ENCODE results near the gene HSPB8.
"Not testable (repeated sequence)": the region's sequence is repeated elsewhere in the genome, so short reads cannot be mapped to it uniquely, and the experiment has no call there.

HSPB8 gene

DNA sequence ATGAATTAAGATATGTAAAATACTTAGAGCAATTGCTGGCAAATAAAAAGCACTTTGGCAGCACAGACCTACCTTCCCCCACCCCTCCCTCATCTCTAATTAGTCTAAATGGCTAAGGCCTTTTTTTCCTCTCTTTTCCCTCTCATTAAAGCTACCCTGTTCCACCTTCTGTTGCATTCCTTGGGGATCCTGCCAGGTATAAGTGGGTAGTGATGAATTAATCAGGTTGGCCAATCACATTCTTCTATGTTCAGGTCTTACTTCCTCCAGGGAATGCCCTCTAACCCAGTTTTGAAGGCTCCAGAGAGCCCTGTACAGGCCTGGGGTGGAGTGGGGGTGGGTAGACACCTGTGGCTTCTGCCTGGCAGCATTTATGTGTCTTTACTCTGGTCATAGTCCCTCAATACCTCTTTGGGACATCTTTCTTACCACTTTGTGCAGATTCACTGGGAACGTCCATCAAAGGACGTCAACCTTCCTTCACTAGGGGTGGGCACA, 28.4 kb downstream of the HSPB8 start:
- no peak for DNase-seq

DNA sequence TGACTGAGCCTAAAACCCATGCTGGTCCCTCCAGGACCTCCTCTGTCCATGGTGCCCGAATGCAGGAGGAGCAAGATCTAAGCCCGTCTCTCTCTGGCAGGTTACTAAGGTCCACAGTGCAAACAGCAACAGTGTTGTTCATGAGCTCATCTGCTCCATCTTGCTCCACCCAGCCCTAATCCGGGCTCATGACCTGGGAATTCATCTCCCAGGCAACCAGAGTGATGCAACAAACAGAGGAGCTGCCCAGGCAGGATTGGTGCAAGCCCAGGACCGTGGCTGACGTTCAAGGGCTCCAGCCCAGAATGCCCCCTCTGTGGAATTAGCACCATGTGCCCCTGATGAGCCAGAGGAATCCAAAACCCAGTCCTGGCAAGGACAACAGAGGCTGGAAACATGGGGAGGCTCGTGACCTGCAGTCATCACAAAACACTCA, 29.9 kb downstream of the HSPB8 start:
- DNase-seq: no peak

DNA sequence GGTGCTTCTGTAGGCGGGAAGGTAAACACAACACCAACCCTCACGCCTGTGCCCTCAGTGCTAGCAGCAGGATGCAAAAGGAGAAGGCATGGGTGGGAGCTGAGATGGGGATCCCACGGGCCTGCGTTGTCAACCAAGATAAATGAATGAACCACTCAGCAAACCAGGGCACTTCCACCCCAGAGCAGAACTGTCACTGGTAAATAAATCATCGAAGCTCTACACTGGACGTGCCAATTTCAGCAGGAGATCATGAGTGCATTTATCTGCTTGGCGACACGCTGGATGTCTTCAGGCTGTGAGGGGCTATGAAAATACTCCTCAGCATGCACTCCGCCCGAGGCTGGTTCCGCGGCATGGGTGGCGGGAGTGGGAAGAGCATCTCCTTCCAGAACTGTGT, 33.2 kb downstream of the HSPB8 start:
- DNase-seq: no peak

DNA sequence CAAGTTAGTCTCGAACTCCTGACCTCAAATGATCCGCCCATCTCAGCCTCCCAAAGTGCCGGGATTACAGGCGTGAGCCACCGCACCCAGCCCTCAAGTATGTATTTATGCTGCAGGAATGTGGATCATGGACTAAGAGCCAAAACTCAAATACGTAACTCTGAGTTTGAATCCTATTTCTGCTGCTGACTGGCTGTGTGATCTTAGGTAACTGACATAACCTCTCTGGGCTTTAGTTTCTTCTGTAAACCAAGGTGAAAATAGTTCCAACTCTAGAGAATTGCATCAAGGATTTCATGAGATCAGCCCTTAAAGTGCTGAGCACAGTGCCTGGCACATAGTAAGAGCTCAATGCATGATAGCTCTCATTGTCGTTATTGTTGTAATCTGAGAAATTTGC, 37.4 kb downstream of the HSPB8 start:
- no peak for DNase-seq

DNA sequence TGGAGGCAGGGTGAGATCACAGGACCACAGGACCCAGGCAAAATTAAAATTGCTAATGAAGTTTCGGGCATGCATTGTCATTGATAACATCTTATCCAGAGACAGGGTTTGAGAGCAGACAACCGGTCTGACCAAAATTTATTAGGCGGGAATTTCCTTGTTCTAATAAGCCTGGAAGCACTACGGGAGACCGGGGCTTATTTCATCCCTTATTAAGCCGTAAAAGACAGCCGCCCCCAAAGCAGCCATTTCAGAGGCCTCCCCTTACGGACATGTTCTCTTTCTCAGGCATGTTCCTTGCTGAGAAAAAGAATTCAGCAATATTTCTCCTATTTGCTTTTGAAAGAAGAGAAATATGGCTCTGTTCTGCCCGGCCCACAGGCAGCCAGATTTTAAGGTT, 40.1 kb downstream of the HSPB8 start:
- DNase-seq: not testable (repeated sequence)

DNA sequence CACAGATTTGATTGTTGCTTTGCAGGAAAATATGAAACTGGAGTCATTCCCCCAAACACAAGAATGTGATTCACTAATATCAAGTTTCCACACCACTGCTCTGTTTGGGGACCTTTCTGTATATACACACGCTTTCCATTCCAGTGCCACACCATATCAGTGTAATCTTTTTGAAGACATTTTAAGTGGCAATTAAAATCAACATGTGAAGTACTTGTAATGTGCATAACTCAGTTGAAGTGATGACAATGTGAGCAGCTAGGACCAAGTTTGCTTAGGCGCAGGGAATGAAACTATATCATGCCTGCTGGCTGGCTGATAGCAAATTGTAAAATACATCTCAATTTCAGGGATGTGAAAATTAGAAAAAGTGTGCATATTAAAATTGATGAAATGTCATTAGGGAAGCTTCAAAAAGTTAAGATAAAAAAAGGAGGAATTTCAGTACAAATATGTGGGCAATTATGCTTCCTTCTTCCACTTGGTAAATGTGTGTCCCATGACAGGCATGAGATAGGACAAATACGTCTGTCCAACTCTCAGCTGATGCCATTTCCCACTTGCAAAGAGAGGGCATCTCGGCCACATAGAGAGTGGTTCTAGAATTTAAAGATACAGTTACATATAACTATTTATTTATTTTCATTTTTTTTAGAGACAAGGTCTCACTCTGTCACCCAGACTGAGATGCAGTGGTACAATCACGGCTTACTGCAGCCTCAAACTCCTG, 43.7 kb downstream of the HSPB8 start:
- peak; percentile 75 for DNase-seq

DNA sequence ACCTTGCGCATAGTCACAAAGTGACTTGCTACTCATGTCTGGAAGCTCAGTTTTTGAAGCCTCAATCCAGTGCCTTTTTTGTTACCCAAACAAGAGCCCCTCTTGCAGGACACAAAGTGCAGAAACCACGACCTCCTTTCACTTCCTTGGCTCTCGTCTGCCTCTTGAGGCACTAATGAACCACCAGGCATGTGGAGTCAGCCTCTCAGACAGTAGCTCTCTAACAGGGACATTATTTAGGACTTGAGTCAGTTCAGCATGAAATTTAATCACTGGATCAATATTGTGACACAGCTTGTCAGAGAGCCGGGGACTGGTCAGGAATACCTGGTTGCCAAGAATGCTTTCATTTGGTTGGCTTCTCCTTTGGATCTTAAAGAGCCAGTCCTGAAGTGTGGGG, 46.7 kb downstream of the HSPB8 start:
- DNase-seq: peak; percentile 52

DNA sequence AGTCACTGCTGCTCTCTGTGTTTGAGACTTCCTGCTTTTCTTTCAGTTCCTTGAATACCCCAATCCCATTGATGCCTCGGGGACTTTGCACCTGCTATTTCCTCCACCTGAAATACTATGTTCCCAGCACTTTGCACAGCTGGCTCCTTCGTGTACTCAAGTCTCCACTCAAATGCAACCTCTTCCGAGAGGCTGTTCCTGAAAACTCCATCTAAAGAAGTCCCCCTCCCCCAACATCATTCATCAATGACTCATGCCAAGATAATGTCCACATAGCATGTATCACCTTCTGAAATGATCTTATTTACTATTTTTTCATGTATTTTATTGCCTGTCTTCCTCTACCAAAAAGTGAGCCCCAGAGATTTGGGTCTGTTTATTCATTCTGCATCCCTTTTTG, 48.6 kb downstream of the HSPB8 start:
- no peak for DNase-seq

DNA sequence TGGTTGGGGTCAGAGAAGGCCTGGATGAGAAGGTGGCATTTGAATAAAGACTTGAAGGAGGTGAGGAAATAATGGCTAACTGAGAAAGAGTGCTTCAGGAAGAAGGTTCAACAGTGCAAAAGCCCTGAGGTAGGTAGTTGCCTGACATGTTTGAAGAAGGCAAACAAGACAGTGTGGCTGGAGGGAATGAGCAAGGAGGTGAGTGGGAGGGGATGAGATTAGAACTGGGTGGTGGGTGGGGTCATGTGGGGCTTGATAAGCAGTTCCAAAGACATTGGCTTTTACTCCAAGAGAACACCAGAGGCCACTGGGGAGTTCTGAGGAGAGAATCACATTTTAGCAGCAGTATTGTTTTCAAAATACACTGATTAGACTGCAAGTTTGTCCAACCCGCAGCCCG, 50.5 kb downstream of the HSPB8 start:
- DNase-seq: no peak

DNA sequence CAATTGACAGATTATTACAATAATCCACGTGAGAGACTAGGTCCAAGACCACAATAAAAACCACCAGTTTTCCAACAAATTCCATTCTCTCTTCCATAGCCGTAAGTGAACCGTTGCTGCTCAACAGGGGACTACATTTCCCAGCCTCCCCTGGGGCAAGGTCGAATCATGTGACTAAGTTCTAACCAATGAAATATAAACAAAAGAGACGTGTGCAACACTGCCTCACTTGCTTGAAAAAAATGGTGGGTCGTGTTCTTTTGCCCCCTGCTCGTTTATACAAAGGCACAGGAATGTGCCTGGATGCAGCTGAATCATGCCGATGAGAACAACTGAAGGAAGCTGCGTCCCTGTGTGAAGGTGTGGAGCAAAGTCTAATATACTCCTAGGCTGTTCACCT, 51.1 kb downstream of the HSPB8 start:
- DNase-seq: no peak

DNA sequence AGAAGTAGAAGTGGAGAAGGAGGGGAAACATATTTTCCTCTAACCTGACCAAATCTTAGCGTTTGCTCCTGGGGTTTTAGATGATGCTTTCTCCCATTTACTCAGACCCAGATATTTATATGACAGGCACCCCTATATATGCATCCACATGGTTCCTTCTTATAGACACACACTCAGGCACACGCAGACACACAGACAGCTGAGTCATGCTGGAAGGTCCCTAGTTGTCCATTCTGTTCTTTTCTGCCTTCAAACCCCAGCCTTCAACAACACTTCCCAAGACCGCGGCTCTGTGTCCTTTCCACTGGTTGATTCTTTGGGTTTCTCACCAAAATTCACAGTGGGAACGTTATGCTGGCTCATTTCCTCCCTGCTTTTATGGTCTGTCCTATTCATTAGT, 52.1 kb downstream of the HSPB8 start:
- no peak for DNase-seq

DNA sequence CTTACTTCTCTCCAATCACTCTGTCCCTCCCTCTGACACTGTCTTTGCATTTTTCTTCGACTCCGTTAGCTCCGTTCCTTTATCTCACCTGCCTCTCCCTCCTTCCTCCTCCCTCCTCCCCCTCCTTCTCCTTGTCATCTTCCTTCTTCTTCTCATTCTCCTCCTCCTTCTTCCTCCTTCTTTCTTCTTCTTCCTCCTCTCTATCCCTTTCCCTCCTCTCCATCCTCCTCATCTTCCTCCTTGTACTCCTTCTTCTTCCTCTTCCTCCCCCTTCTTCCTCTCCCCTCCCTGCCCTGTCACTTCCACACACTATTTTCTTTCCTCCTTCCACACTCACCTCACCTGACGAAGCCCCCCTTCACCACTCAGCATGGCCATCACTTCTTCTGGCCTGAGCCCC, 53.0 kb downstream of the HSPB8 start:
- no peak for DNase-seq

DNA sequence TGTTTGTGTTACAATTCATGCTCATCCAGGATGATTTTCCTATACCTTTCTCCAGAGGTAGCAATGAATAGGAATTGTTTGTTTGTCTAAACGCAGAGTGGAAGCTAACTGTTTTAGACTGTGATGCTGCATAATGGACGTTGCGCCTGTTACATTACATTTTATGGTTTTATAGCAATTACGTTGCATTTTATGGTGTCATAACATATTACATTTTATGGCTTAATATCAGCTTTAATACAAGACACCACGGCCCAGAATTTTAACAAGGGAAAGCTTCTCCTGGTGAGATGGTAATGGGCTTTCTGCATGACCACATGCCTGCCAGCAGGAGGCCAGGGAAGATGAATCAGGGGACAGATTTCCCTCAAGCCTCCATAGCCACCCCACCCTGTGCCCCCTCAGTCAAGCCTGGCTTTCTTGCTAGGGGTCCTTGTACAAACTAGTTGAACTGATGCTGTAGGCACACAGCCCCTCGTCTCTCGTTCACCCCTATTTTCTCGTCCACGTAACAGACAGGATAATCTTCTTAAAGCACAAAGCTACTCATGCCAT, 56.5 kb downstream of the HSPB8 start:
- no peak for DNase-seq

DNA sequence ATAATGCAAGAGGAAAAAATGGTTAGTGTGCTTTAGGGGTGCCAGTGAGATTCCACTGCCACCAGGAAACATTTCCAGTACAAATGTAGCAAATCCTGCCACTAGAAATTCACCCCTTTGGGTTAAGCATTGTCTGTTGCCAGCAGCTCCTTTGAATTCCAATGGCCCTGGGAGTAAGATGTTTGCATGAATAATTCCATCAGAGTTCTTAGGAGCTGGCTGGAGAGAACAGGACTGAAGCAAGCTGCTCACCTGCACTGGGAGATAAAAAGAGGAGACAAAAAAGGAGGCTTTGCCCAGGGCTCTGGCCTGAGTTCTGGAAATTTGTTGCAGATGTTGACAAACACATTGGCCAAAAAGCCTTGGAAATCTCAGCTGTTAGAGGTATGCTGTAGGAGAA, 57.6 kb downstream of the HSPB8 start:
- no peak for DNase-seq

DNA sequence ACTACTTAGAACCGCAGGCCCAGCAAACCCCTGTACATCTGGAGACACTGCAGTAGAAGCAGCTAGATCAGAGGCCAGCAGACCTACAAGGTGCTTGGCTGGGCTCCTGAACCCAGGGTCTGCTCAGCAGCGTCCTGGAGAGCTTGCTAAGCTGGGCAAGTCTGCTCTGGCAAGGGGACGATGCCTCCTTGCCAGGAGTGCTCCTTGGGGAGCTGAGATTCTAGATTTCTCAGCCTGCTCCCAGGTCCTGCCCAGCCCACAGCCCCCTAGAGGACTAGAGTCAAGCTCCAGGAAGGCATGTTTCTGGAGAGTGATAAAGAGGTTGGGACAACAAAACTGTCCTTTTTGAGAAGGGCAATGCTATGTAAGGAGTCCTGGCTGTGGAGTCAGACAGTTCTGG, 60.3 kb downstream of the HSPB8 start:
- no peak for DNase-seq

DNA sequence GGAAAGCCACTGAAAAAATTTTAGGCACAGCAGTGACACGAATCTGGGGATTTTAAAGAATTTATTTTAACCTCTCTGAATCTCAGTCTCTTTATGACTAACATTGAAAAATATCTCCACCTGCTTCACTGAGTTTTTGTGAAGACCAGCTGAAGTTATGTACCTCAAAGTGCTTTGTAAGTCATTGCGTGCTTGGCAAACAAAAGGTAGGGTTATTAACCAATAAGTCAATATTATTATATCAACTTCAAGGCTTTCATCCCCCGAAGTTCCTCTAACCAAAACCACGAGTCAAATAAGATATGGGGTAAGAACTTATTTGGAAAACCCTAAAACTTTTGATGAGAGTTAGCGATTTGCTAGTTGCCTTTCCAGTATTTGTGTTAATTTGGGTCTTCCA, 62.3 kb downstream of the HSPB8 start:
- no peak for DNase-seq

DNA sequence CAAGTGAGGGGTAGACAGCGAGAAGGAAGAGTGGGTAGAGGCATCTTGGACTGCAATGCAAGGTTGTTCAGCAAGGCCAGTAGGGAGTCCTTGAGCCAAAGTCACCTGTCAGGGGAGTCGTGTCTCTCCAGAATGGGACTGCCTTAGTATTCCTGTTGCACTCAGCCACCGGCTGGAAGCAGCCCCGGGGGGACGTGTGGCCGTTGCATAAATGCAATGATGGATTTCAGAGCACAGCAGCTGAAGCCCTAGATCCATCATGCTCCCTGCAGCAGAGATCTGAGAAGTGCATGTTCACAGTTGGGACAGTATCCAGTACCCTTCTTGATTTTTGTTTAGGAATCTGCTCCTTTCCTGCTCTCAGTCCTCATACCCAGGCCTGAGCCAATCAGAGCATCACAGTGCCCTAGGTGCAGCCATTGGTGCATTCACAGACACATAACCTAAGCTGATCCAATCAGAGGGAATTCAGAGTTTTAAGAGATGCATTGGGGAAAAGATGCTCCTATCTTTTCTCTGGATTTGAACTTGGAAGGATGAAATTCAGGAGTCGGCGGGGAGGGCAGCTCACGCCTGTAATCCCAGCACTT, 62.9 kb downstream of the HSPB8 start:
- DNase-seq: no peak
